ENCODE data around the gene PTBP3.

PTBP3 gene

GRCh38 chr9:112332977-112333638 is at the start of gene PTBP3:
TSS of gene PTBP3 (minus strand) at chr9:112333619. CDS start at chr9:112297865, 35,754 bp downstream.
- in situ Hi-C loops (cut with MboI; ENCODE audit: low pct_unique_long_range_greater_than_20kb, low sequenced_read_pairs, unreplicated experiment), result no loop called here
- no peak for TF ChIP-seq CTCF (IDR thresholded peaks at IDR 0.05; ENCODE audit: extremely low read depth, insufficient read depth, missing control alignments)
- peak; percentile 83 for DNase-seq (ENCODE audit: low spot score)

GRCh38 chr9:112382501-112383364 is 49.3 kb upstream of the PTBP3 start:
- in situ Hi-C loops (cut with MboI; ENCODE audit: low pct_unique_long_range_greater_than_20kb, low sequenced_read_pairs, unreplicated experiment), result no loop called here
- TF ChIP-seq CTCF (IDR thresholded peaks at IDR 0.05; ENCODE audit: extremely low read depth, insufficient read depth, missing control alignments), result no peak
- DNase-seq (ENCODE audit: low spot score), result no peak

GRCh38 chr9:112382066-112382465 is 48.6 kb upstream of the PTBP3 start:
- TF ChIP-seq CTCF (IDR thresholded peaks at IDR 0.05; ENCODE audit: extremely low read depth, insufficient read depth, missing control alignments), result no peak
- in situ Hi-C loops (cut with MboI; ENCODE audit: low pct_unique_long_range_greater_than_20kb, low sequenced_read_pairs, unreplicated experiment), result no loop called here

GRCh38 chr9:112380825-112381221 is 47.4 kb upstream of the PTBP3 start:
- in situ Hi-C loops (cut with MboI; ENCODE audit: low pct_unique_long_range_greater_than_20kb, low sequenced_read_pairs, unreplicated experiment), result no loop called here
- no peak for TF ChIP-seq CTCF (IDR thresholded peaks at IDR 0.05; ENCODE audit: extremely low read depth, insufficient read depth, missing control alignments)
- DNase-seq (ENCODE audit: low spot score), result peak; percentile 36

More at GRCh38 chr9:112382066-112382465, 48.6 kb upstream of the PTBP3 start:
- no peak for DNase-seq (ENCODE audit: low spot score)

- peak; percentile 33 for DNase-seq (ENCODE audit: low spot score)
- TF ChIP-seq CTCF (IDR thresholded peaks at IDR 0.05; ENCODE audit: extremely low read depth, insufficient read depth, missing control alignments), result no peak
- in situ Hi-C loops (cut with MboI; ENCODE audit: low pct_unique_long_range_greater_than_20kb, low sequenced_read_pairs, unreplicated experiment), result no loop called here
Observed at GRCh38 chr9:112380102-112380824, 46.8 kb upstream of the PTBP3 start, which contains the start of gene HSDL2. TSS of gene HSDL2 (plus strand) at chr9:112380108. CDS start at chr9:112380164, 56 bp downstream.

Data from GM13977 (cell line).